22Rv1 (cell line): ENCODE results near the gene PARD3.

ENCODE experiments used
- CTCF ChIP-seq: fragments of 450-650 bp; IDR thresholded peaks from 2 replicates; pipeline ENCODE4 v1.5.1; 2017; ENCODE audit warnings: mild to moderate bottlenecking
- ZFX ChIP-seq: fragments of 450-650 bp; IDR thresholded peaks from 2 replicates; pipeline ENCODE4 v1.6.1; 2017; ENCODE audit warnings: antibody characterized with exemption, borderline replicate concordance

- TF ChIP-seq CTCF (no peak), ZFX (no peak)
These were observed 573.7 kb downstream of the PARD3 start for GRCh38 chr10:34241226-34242000.
